ENCODE results near the gene SYTL4. TPM values are rescaled to one million over a fixed set of nuclear protein-coding genes. Genes with fewer than 3 reads are reported as not detected.
A peak's percentile ranks its signal among the peaks of the same experiment; 100 is the strongest.

Gene SYTL4
- total RNA-seq, 4 donors from 2014 or later, result 32.9 to 338 (median 52.6) TPM

DNA sequence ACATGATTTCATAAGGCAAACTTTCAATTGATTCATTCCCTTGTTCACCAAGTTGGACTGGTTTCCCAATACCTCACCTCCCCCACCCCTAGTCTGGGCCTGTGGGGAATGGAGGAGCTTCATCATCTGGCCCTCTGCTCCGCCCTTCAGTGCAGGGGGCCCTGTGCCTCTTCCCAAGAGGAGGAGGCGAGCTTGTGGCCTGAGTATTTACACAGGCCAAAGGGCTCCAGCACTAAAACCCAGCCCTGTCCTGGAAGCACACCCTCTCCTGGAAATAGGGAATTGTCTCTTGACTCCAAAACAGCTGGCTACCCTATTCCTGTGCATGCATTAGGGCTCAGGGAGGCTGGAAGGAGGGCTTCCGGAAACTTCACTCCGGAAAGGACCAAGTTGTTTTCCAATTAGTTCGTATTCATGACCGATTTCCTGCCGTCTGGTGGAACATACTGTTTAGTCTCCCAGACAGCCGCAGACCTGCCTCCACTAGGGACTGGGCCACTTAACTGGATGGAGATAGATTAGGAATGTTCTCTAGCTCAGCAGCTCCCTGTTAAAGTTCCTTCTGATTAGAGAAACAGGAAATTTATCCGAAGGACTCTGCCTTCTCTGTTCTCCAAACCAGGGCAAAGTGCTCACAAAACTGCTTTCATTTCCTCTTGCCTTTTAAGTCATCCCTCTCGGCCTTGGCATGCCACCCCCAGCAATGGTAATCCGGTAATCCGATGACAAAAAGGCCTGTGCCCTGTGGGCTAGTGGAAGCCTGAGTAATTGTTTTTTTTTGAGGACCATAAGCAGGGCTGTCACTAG, 82.2 kb downstream of the SYTL4 start:
- WGBS, 2 donors, result 45% methylated on average over 10 to 12 of the region's 12 CpGs
- DNase-seq (ENCODE audit: low spot score in 2 of 2), result peak; percentile 67 to 79
- Histone ChIP-seq H3K4me3 (no peak overlapping the region), H3K27me3 (peaks cover 2 to 9% of the 10 kb centered on the region in 2 donors), H3K9me3 (no peaks in the 10 kb centered on the region), H3K4me1 (peaks cover 0 to 43% (median 11%) of the 10 kb centered on the region in 4 donors), H3K36me3 (no peaks in the 10 kb centered on the region), H3K27ac (peak overlapping the region; percentile 56 to 88 (median 83))
- TF ChIP-seq, protein P1, sequence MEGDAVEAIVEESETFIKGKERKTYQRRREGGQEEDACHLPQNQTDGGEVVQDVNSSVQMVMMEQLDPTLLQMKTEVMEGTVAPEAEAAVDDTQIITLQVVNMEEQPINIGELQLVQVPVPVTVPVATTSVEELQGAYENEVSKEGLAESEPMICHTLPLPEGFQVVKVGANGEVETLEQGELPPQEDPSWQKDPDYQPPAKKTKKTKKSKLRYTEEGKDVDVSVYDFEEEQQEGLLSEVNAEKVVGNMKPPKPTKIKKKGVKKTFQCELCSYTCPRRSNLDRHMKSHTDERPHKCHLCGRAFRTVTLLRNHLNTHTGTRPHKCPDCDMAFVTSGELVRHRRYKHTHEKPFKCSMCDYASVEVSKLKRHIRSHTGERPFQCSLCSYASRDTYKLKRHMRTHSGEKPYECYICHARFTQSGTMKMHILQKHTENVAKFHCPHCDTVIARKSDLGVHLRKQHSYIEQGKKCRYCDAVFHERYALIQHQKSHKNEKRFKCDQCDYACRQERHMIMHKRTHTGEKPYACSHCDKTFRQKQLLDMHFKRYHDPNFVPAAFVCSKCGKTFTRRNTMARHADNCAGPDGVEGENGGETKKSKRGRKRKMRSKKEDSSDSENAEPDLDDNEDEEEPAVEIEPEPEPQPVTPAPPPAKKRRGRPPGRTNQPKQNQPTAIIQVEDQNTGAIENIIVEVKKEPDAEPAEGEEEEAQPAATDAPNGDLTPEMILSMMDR (IDR thresholded peaks at IDR 0.05), result no peak
- peak; percentile 19 to 84 for TF ChIP-seq EP300 (IDR thresholded peaks at IDR 0.05)
- peak in 1 of 2 donors; percentile 23 for TF ChIP-seq POLR2A (IDR thresholded peaks at IDR 0.05)

DNA sequence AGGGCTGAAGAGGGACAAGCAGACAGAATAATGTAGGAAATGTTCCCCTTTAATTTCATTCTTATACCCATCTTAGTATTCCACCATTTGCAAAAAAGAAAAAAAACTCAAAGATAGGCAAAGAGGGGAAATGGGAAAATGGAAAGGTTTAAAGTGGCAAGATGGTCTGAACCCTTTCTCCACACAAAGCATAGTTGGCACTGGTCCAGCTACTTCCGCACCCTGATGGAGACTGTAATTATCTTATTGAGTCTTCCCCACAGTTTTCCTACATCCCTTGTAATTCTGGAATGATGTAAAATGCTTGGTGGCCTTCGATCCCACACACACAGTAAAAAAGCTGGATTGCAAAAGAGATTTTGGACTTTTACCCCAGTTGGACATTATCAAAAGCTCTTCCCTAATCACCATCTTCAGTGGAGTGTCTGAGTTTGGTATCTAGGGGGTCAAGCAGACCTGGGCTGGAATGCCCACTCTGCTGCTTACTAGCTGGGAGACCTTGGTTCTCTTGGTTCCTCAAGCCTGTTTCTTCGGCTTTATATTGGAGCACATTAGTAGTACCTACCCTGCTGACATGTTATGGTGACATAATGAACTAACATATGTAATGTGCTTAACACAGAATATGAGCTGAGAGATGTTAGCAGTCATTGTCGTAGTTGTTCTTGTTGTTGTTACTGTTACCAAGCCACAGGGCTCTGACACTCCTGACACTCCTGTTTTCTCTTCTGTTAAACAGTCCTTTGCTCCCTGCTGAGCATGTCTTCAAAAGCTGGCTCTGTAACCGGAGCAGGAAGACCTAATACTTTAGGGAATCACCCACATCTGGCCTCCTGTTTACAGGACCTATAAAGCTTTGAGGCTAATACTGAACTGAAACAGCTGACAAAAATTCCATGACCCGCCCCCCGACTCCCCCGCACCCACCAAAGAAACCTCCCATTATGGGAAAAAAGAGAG, 83.2 kb downstream of the SYTL4 start:
- Histone ChIP-seq H3K27ac (peak overlapping the region; percentile 56 to 88 (median 76)), H3K4me3 (no peak overlapping the region), H3K36me3 (no peaks in the 10 kb centered on the region), H3K9me3 (no peaks in the 10 kb centered on the region), H3K4me1 (peaks cover 0 to 51% (median 11%) of the 10 kb centered on the region in 4 donors), H3K27me3 (peaks cover 2 to 9% of the 10 kb centered on the region in 2 donors)
- WGBS, 2 donors, result 37 to 48% methylated on average over 8 of the region's 8 CpGs
- TF ChIP-seq EP300 (IDR thresholded peaks at IDR 0.05), result no peak
- TF ChIP-seq, protein P1 (IDR thresholded peaks at IDR 0.05), result no peak
- no peak for TF ChIP-seq POLR2A (IDR thresholded peaks at IDR 0.05)
- no peak for DNase-seq (ENCODE audit: low spot score in 2 of 2)

DNA sequence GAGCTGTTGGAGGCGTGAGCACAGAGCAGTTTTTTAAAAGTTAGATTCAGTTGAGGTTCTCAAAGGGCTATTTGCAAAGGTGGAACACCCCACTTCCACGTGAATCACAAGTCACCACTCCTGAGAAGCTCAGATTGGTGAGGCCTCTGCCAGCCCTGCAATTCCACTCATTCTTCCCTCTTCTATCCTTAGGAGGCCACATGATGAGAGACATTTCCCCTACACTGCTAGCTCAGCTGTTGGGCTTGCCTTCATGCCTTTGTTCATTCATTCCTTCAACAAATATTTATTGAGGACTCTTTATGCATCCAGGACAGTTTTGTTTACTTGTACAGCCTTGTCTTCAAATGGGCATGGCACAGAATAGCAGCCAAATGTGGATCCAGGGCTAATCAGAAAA, 84.2 kb downstream of the SYTL4 start:
- peak overlapping the region in 3 of 4 donors; percentile 65 to 88 (median 86) for H3K27ac ChIP-seq

DNA sequence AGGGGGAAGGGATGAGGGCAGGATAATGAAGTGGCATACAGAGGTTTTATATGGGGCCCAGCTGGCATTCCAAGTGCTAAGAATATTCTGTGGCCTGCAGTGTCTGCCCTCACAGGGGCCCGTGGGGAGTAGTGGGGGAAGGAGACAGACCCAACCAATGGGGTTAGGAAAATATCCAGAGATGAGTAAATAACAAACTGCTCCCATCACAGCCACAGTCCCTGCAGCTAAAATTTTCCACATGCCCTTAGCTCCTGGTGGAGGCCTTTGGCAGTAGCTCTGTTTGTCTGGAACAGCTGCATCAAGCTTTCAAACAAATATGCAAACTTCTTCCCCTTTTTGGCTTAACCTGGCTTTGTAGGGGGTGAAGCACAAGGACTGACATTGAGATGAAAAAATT, 84.8 kb downstream of the SYTL4 start:
- peak in 1 of 2 donors; percentile 16 for DNase-seq (ENCODE audit: low spot score in 2 of 2)
- WGBS, 2 donors, result 25 to 45% methylated on average over 1 of the region's 1 CpG
- H3K4me3 ChIP-seq, result peak overlapping the region in 1 of 4 donors; percentile 47

More for the DNA sequence above, 84.2 kb downstream of the SYTL4 start:
- Histone ChIP-seq H3K36me3 (no peaks in the 10 kb centered on the region), H3K4me1 (peaks cover 0 to 60% (median 11%) of the 10 kb centered on the region in 4 donors), H3K9me3 (no peaks in the 10 kb centered on the region), H3K4me3 (no peak overlapping the region), H3K27me3 (peaks cover 2 to 9% of the 10 kb centered on the region in 2 donors)
- 60 to 64% methylated on average over 2 of the region's 2 CpGs for WGBS, 2 donors
- no peak for DNase-seq (ENCODE audit: low spot score in 2 of 2)
- no peak for TF ChIP-seq EP300 (IDR thresholded peaks at IDR 0.05)
- TF ChIP-seq, protein P1 (IDR thresholded peaks at IDR 0.05), result no peak
- TF ChIP-seq POLR2A (IDR thresholded peaks at IDR 0.05), result no peak

More for the DNA sequence above, 84.8 kb downstream of the SYTL4 start:
- Histone ChIP-seq H3K27me3 (peaks cover 2 to 9% of the 10 kb centered on the region in 2 donors), H3K27ac (peak overlapping the region in 3 of 4 donors; percentile 19 to 88 (median 86)), H3K36me3 (no peaks in the 10 kb centered on the region), H3K9me3 (no peaks in the 10 kb centered on the region), H3K4me1 (peaks cover 0 to 60% (median 11%) of the 10 kb centered on the region in 4 donors)
- TF ChIP-seq EP300 (IDR thresholded peaks at IDR 0.05), result peak in 1 of 2 donors; percentile 37
- TF ChIP-seq, protein P1 (IDR thresholded peaks at IDR 0.05), result peak in 1 of 5 experiments; percentile 40
- no peak for TF ChIP-seq POLR2A (IDR thresholded peaks at IDR 0.05)
